Upper lobe of right lung (tissue), 1 donor: ENCODE data around the gene CAMK2N2. TPM values are rescaled to one million over a fixed set of nuclear protein-coding genes. Genes with fewer than 3 reads are reported as not detected.

Experiments
- ATAC-seq: fragments of 200-7000 bp; cut with Tn5 transposase; one replicate; pipeline ENCODE4 v1.9.1; 2020; ENCODE audit warnings: mild to moderate bottlenecking, moderate library complexity
- DNase-seq: peaks from one replicate; pipeline ENCODE4 v3.0.0-alpha.2; 2020
- H3K27ac ChIP-seq: fragments of 200-600 bp; one replicate; pipeline ENCODE4 v1.8.0; 2022
- H3K27me3 ChIP-seq: fragments of 200-600 bp; one replicate; pipeline ENCODE4 v1.8.0; 2022; ENCODE audit warnings: mild to moderate bottlenecking
- H3K36me3 ChIP-seq: fragments of 200-600 bp; one replicate; pipeline ENCODE4 v1.8.0; 2022
- H3K4me1 ChIP-seq: fragments of 200-600 bp; one replicate; pipeline ENCODE4 v1.8.0; 2022
- H3K4me3 ChIP-seq: fragments of 200-600 bp; one replicate; pipeline ENCODE4 v1.8.0; 2022; ENCODE audit warnings: mild to moderate bottlenecking
- H3K9me3 ChIP-seq: fragments of 200-600 bp; one replicate; pipeline ENCODE4 v1.8.0; 2022
- intact Hi-C: fragments of 100-400 bp; cut with DNase I; formaldehyde crosslinking; loops from one replicate; pipeline ENCODE4 v1.11.0; 2022
- total RNA-seq: library from RNA; stranded (reverse); fragmentation: NEBNext Ultra II Directional; extraction: Animal tissue kit (Norgen Biotek cat#: 25700); gene quantifications from one replicate; pipeline ENCODE4 v1.2.1, GENCODE V29; 2021
- TF ChIP-seq, protein P1 (sequence below): fragments of 200-600 bp; IDR thresholded peaks from one replicate; pipeline ENCODE4 v1.8.0; 2022; ENCODE audit warnings: antibody characterized with exemption
- donor health status: DM: no; HTN: yes; CAD: no; lungs with severe emphysema.

Gene CAMK2N2
- total RNA-seq, 1 donor from 2014 or later, result not detected

GRCh38 chr3:184241447-184242296, 19.7 kb downstream of the CAMK2N2 start:
- Histone ChIP-seq H3K36me3 (peaks cover 38% of the 10 kb centered on the region), H3K4me1 (no peaks in the 10 kb centered on the region), H3K9me3 (no peaks in the 10 kb centered on the region), H3K27me3 (no peaks in the 10 kb centered on the region), H3K27ac (no peak overlapping the region), H3K4me3 (no peak overlapping the region)
- intact Hi-C loops, result loop anchor here (10.0 kb wide), 1 partner anchor 97 kb away; no protein-coding TSS in a partner anchor
- DNase-seq, result peak; percentile 85
- TF ChIP-seq, protein P1, sequence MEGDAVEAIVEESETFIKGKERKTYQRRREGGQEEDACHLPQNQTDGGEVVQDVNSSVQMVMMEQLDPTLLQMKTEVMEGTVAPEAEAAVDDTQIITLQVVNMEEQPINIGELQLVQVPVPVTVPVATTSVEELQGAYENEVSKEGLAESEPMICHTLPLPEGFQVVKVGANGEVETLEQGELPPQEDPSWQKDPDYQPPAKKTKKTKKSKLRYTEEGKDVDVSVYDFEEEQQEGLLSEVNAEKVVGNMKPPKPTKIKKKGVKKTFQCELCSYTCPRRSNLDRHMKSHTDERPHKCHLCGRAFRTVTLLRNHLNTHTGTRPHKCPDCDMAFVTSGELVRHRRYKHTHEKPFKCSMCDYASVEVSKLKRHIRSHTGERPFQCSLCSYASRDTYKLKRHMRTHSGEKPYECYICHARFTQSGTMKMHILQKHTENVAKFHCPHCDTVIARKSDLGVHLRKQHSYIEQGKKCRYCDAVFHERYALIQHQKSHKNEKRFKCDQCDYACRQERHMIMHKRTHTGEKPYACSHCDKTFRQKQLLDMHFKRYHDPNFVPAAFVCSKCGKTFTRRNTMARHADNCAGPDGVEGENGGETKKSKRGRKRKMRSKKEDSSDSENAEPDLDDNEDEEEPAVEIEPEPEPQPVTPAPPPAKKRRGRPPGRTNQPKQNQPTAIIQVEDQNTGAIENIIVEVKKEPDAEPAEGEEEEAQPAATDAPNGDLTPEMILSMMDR, result peak; percentile 48
- ATAC-seq, result peak; percentile 86

- Histone ChIP-seq H3K4me1 (no peaks in the 10 kb centered on the region), H3K36me3 (peaks cover 38% of the 10 kb centered on the region), H3K9me3 (no peaks in the 10 kb centered on the region), H3K27ac (no peak overlapping the region), H3K27me3 (no peaks in the 10 kb centered on the region), H3K4me3 (no peak overlapping the region)
- TF ChIP-seq, protein P1, result no peak
- intact Hi-C loops, result loop anchor here (10.0 kb wide), 1 partner anchor 96 kb away; no protein-coding TSS in a partner anchor
- DNase-seq (no peak), ATAC-seq (no peak)
Observed at GRCh38 chr3:184241141-184241446, 20.3 kb downstream of the CAMK2N2 start.

- ATAC-seq, result no peak
- H3K36me3 ChIP-seq, result peaks cover 35% of the 10 kb centered on the region
- TF ChIP-seq, protein P1, result no peak
- DNase-seq, result no peak
- H3K27ac ChIP-seq, result no peak overlapping the region
- intact Hi-C loops, result loop anchor here (10.0 kb wide), 1 partner anchor 96 kb away; no protein-coding TSS in a partner anchor
- H3K27me3 ChIP-seq, result no peaks in the 10 kb centered on the region
- H3K4me3 ChIP-seq, result no peak overlapping the region
- H3K4me1 ChIP-seq, result no peaks in the 10 kb centered on the region
- no peaks in the 10 kb centered on the region for H3K9me3 ChIP-seq
Observed at GRCh38 chr3:184240384-184241140, 20.8 kb downstream of the CAMK2N2 start.

GRCh38 chr3:184239708-184240107, 21.6 kb downstream of the CAMK2N2 start:
- intact Hi-C loops, result loop anchor here (10.0 kb wide), 1 partner anchor 95 kb away; no protein-coding TSS in a partner anchor
- no peak overlapping the region for H3K4me3 ChIP-seq
- no peak overlapping the region for H3K27ac ChIP-seq
- no peaks in the 10 kb centered on the region for H3K9me3 ChIP-seq
- H3K27me3 ChIP-seq, result no peaks in the 10 kb centered on the region
- ATAC-seq (no peak), DNase-seq (no peak)
- H3K4me1 ChIP-seq, result no peaks in the 10 kb centered on the region
- peaks cover 27% of the 10 kb centered on the region for H3K36me3 ChIP-seq
- TF ChIP-seq, protein P1, result no peak

GRCh38 chr3:184239221-184239620, 22.1 kb downstream of the CAMK2N2 start:
- intact Hi-C loops, result no loop called here
- ATAC-seq, result no peak
- peaks cover 22% of the 10 kb centered on the region for H3K36me3 ChIP-seq
- H3K27me3 ChIP-seq, result no peaks in the 10 kb centered on the region
- no peak overlapping the region for H3K27ac ChIP-seq
- DNase-seq, result no peak
- no peaks in the 10 kb centered on the region for H3K9me3 ChIP-seq
- TF ChIP-seq, protein P1, result no peak
- no peak overlapping the region for H3K4me3 ChIP-seq
- no peaks in the 10 kb centered on the region for H3K4me1 ChIP-seq
